HuH-7.5 (cell line): ENCODE results near the gene TSPO.
"Not testable (repeated sequence)": the region's sequence is repeated elsewhere in the genome, so short reads cannot be mapped to it uniquely, and the experiment has no call there.

Experiments
- DNase-seq: peaks from one replicate; pipeline ENCODE4 v3.0.0; 2011; ENCODE audit warnings: low spot score

The TSPO gene

DNA sequence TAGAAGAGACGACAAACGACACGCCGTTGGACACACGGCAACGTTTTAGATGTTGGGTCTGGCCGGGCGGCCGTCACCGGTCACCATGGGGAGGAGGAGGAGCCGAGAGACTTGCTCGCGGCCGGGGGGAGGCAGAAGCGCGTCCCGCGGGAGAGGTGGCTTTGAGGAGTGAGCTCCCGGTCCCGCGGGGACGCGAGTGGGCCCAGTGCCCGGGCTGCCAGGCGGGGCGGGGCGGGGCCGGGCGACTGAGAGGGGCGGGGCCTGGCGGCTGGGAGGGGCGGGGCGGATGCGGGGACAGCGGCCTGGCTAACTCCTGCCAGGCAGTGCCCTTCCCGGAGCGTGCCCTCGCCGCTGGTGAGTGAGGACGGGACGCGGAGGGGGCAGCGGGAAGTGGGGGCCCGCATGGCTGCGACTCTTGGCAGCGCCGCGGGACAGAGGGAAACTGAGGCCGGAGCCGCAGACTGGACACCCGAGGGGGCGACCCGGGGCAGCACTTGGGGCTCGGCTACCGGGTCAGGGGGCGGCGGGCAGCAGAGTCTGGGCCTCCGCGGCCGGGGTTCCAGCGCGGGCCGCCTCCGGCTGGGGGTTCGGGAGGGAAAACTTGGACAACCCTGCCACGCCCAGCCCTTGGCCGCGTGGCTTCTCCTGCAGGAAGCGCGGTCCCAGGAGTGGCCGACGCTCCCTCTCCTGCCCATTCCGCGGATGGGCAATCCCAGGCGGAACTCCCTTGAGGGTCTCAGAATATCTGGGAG is at the start of gene TSPO:
Gene TSPO (plus strand): TSS at position 309 of the 752 bp plus-strand sequence. CDS start 7,680 bp downstream, outside the sequence.
- peak; percentile 52 for DNase-seq

DNA sequence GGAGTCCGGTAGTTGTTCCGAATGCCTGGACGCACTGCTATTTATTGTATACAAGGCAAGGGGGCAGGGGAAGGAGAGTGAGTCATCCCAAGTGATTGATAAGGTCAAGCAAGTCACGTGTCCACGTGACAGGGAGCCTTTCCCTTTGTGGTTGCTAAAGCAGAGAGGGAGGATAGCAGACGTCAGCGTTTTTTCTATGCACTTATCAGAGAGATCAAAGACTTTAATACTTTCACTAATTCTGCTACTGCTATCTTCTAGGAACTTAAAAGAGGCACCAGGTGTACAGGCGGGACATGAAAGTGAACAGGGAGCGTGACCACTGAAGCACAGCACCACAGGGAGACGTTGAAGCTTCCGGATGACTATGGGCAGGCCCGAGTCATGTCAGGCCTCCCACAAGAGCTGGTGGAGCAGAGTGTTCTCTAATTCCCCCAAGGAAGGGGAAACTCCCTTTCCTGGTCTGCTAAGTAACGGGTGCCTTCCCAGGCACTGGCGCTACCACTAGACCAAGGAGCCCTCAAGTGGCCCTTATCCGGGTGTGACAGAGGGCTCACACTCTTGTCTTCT is 47.2 kb upstream of the TSPO start:
- DNase-seq = not testable (repeated sequence)

DNA sequence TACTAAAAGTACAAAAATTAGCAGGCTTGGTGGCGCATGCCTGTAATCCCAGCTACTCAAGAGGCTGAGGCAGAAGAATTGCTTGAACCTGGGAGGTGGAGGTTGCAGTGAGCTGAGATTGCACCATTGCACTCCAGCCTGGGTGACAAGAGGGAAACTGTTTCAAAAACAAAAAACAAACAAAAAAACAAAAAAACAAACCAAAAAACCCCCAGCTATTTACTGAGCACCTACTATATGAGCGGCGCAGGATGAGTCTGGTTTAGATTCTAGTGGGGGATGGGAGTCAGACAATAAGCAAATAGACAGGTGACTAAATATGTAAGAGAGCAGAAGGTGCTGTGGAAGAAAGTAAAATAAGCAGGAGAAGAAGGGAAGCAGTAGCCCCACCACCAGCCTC is 46.4 kb upstream of the TSPO start:
- not testable (repeated sequence) for DNase-seq

DNA sequence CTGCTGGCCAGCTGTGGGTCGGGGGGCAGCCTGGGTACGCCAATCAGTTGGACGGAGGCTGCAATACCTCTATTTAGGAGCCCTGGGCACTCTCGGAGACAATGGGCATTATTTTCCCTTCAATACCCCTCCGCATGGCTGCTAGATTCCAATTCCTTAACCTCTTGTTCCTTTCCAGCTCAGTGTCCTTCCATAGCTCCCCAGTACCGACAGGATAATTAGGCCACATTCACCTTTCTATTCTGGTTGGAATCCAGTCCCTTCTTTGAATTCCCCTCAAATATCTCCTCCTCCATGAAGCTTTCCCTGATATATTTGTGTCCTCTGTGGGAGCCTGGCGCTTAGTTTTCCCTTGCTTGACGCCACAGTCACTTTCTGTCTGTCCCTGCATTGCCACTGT is 45.1 kb upstream of the TSPO start:
- no peak for DNase-seq

DNA sequence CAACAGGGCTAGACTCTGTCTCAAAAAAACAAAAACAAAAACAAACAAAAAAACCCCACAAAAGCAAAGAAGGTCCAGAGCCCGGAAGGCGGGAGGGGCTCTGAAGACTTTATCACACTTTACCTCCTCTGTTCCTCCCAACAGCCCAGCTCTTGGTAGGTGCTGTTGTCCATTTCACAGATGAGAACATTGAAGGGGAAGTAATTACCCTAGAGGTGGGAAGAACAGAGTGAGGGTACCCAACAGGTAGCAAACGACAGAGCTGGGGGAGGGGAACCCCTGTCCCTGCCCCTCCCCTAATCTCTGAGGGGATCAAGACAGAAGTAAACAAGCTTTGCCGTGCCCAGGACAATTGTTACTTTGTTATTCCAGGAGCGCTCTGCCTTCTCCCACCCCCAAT is 41.8 kb upstream of the TSPO start:
- no peak for DNase-seq

DNA sequence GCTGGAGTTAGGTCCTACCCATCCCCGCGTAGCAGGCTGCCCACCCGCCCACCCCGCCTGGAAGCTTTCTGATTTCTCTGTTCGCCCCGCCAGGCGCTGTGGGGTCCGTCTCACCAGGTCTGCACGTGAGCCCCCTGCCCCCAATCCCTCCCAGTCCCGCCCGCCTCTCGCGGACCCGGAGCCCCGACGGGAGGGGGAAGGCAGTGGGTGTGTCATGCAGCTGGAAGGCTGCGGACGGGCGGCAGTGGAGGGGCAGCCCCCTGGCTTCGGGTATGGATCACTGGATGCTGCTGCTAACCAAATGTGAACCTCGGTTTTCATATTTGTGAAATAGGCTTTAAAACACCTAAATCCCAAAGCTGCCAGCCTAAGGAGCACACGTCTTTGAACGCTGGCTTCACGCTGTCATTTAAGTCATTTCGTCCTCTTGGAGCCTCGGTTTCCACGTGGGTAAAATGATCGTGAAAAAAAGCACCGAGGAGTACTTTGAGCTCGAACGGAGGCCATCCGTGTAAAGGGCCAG is 41.4 kb upstream of the TSPO start:
- no peak for DNase-seq

DNA sequence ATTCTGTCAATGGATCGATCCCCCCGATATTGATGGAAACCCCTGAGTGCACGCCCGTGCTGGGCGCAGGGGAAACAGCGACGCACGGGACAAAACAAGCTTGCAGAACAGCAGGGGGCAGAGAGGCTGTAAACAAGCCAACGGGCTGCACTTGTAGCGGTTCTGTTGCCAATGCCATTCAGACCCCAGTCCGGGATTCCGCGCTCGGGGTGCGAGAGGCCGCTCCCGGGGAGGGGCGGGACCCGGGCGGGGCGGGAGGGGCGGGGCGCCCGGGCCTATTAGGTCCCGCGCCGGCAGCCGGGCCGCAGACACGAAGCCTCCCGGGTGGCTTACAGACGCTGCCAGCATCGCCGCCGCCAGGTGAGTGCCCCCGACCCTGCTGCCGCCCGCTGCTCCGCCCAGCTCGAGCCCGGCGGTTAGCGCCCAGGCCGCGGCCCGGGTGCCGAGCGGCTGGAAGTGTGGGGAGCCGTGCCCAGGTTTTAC is 40.9 kb upstream of the TSPO start, which contains the start of gene BIK:
Gene BIK (plus strand): TSS at position 307 of the 483 bp plus-strand sequence. CDS start 13,273 bp downstream, outside the sequence.
- no peak for DNase-seq

DNA sequence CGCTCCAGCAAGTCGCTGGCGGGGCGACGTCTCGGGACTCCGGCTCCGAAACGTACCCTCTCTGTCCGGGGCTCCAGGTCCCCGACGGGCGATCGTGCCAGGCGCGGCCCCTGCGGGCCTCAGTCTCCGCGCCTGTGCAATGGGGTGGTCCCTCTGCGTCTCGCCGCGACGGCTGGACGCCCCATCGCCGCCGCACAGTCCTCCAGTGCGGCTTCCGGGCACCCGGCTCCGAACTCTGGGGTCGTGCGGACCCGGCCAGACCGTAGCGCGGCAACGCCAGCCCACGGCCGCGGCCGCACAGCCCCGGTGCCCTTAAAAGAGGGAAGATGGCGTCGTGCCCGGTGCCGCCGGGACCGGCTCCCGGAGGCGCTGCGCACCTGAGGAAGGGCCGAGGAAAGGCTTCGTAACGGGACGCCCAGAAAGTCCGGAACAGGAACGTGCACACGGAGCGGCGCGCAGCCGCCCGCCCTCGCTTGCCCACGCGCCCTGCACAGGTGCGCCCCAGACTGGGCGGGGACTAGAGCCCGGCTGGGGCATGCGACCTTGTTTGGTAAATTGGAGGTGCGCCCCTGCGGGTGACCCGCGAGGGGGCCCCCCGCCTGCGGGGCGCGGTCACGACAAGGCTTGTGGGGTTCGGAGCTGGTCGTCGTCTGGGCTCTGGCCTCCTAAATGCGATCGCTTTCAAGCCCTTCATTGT is 40.3 kb upstream of the TSPO start:
- no peak for DNase-seq

DNA sequence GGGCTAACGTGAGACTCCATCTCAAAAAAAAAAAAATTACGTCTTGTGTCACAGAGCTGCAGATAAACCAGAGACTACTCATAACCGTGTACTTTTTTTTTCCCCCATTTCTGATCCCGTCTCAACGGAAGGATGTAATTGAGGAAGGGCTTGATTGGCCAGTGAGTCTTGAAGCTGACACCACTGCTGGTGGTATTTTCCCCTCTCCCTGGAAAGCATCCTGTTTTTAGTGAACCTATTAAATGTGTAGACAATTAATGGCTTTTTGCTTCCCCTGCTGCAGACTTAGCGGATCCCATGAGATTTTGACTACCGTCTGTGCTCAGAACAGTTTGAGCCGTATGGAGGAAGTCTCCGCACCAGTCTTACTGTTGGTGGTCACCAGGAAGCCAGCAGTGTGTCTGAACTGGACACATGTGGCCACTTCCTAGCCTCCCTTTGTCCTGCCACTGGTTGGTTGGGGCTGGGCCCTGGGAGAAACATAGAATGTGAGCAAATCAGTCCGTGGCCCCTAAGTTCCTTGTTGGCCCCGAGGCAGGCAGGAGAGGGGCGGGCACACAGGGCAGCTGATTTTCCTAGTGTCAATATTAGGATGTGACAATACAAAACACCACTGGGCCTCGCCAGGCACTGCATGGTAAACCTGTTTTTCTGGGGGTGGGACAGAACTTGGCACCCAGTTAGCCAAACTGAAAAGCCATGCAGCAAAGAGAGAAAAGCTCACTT is 37.7 kb upstream of the TSPO start:
- no peak for DNase-seq

DNA sequence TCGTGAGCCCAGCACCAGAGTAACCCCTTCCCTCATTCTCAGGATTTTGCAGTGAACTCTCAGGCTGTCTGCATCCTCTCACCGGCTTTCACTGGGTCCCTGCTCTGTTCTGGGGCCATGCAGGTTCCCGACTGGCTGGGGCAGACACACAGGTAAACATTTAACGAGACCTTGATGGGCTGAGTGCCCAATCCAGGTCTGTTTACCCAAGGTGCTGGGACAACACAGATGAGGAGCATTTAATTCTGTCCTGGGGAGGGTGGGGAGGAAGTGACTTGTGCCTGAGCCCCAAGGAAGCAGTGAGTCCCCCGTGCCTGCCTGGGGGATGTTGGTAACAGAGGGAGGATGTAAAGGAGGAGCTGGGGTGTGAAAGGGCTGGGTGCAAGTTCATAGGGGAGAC is 36.4 kb upstream of the TSPO start:
- DNase-seq = no peak

DNA sequence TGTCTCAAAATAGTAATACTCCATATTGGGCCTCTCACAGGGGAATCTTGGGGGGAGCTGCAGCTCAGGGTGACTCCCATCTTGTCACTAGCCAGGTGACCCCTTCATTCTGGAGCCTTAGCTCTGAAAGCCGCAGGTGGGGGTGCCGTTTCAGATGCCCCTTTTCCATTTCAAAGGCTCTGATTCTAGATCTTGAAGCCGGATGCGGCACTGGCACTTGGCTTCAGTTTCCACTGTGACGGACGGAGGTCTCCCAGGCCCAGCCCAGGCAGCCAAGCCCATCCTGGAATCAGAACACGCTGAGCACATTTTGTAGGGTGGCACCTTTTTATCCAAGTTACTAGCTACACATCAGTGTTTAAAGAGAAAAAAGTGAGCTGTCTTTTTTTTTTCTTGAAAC is 34.4 kb upstream of the TSPO start:
- no peak for DNase-seq

DNA sequence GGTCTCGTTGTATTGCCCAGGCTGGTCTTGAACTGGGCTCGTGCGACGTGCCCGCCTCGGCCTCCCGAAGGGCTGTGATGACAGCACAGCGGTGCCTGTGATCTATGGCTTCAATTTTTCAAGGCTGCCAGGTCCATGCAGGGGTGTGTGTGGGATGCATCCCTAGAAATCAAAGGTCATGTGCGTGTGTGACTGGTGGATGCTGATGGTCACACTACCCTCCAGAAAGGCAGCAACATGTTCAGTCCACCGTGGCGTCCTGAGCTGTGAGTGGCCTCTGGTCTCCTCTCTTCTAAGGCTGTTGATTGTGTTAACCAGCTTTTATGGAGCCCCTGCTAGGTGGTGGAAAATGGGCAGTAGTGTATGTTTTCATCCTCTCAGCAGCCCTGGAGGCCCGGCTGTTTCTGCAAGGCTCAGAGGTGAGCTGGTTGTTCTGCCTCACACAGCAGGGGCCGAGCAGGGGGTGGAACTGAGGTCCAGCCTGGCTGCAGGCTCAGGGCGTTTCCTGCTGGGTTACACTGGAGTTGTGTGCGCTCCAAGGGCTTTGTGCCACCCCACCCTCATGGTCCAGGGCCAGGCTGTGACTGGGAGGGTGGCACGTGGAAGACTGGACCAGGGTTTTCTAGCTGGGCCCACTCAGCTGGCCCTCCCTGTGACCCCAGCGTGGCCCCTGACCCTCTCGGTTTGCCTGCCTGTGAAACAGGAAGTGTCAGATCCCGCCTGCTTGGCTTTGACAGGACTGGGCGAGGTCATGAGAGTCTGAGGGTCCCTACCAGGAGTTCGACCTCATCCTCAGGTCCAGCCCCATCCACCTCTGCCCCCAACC is 33.1 kb upstream of the TSPO start:
- no peak for DNase-seq

DNA sequence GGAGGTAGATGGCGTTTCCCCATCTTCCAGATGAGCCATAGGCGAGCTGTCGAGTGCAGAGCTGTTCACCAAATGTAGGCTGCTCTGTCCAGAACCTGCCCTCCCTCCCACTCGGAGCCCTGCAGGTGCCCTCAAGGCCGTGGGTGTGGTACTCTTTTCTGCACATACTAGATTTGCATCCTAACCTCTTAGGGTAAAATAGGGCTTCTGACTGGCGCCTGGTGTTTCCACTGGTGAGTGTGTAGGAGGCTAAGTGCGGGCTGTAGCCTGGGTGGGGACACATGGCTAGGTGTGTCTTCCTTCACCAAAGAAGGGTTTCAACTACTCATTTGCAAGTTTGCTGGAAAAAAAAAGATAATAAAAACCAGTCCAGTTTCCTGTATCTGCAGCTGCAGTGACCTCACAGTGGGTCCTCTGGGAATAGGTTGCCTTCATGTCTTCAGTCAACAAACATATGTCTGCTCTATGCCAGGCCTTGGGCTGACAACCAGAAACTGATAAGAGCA is 32.4 kb upstream of the TSPO start:
- no peak for DNase-seq

DNA sequence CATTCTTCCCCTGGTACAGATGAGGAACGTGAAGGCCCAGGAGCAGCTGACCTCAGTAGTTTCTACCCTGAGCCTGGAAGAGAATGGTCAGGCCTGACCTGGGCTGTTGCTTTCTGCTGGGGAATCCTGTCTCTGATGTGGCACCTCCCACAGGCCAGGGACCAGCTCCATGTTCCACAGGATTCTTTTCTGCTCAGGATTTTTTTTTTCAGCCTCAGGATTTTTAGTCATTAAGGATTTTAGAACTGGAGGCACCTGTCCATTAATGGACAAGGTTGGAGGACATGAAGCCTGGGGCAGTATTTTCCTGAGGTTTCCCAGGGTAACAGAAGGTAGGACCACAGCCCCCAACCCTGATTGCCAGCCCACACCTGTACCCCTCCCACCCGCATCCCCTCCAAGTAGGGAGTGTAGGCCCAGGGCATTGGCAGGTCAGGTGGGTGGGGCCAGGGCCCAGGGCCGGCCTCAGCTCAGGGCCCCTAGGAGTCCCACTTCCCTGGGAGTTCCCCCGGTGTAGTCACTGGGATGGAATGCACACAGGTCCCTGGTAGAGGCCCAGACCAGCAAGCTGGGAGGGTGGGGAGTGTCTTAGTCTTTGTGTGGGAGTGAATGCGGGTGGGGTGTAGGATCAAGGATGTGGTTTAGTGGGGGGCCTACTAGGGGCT is 24.7 kb upstream of the TSPO start:
- peak; percentile 84 for DNase-seq

DNA sequence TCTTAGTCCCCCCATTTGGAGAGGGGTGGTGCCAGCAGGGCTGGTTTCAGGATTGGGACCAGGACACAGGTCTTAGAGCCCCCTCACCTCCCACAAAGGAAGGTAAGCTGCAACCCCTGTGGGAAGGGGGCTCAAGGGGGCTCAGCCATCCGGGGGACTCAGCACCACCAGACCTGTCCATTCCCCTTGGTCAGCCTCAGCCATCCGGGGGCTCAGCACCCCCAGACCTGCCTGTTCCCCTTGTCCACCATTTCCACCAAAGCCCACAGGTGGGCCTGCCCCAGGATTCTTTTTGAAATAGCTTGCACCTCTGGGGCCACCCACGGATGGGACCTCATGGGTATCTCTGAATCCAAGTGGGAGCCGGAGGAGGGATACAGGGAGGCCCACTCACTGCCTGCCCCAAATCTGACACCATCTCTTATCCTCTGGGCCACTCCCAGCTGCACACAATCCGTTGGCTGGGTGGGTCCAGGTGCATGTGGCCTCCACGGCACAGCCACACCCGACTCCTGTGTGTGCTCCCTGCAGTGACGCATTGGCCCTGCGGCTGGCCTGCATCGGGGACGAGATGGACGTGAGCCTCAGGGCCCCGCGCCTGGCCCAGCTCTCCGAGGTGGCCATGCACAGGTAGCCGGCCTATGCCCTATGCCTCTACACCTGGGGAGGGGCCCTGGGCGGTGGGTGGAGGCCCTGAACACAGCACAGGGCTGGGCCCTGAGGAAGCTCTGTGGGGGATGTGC is 24.0 kb upstream of the TSPO start:
- DNase-seq = no peak

DNA sequence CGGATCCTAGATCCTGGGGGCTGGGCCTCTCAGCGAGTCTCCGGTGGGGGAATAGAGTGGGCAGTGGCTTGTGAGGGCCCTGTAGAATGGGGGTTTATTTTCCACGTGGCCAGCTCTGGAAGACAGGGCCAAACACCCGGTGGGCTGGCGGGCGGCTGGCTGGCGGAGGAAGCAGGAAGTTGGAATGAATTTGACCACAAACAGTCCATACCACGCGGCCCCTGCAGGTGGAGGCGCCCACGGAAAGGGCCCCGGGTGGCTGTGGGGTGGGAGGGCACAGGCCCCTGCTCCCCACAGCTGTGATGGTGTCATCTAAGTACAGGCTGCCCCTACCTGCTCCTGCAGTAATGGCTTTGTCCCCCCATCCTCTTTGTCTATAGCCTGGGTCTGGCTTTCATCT is 23.2 kb upstream of the TSPO start:
- DNase-seq = no peak

DNA sequence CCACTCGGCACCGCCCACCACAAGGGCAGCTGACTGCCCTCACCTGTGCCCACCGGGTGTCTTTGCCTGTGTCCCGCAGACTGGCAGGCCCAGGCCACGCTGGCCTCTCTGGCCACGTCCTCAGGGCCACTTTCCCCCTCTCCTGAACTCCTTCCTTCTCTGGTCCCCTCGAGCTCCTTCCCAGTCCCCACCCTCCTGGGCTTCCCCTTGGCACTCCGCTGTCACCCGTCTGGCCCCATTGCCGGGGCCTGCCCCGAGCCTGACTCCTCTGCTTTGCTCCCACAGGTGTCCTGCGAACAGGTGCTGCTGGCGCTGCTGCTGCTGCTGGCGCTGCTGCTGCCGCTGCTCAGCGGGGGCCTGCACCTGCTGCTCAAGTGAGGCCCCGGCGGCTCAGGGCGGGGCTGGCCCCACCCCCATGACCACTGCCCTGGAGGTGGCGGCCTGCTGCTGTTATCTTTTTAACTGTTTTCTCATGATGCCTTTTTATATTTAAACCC is 22.4 kb upstream of the TSPO start:
- DNase-seq = no peak

DNA sequence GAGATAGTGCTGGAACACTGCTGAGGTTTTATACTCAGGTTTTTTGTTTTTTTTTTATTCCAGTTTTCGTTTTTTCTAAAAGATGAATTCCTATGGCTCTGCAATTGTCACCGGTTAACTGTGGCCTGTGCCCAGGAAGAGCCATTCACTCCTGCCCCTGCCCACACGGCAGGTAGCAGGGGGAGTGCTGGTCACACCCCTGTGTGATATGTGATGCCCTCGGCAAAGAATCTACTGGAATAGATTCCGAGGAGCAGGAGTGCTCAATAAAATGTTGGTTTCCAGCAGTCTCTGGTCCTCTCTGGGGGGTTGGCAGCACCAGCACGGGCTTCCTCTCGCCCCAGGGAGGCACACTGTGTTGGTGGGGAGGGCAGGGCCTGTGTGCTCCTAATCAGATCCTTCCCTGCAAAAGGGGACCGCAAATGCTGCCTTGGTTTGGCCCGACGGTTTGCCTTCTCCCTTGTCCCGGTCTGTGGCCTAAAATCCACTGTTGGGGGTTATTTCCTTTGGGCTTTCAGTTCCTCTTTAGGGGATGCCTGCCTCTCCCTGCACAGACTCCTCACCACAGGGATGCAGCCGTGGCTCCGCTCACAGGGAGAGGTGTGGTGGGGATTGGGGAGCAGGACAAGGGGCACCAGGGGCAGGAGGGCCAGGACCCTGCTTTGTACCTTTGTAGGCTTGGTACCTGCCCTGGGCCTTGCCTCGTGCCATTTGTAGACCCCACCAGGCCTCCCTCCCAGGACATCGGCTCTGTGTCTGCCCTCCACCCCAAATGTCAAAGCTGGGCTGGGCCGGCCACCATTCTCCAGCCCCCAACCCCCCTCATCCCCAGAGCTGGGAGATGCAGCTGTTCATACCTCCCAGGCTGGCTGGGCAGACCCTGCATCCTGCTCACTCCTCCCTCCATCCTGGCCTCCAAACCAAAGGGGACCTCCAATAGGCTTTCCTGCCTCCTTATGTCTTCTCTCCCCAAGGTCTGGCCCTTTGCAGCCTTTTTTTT is 21.6 kb upstream of the TSPO start:
- no peak for DNase-seq
